Renal pelvis (tissue), 4 donors: ENCODE data around the gene OSR1. TPM values are rescaled to one million over a fixed set of nuclear protein-coding genes. Genes with fewer than 3 reads are reported as not detected.

Experiments
- DNase-seq: peaks from one replicate; pipeline ENCODE4 v3.0.0-alpha.2; 2013
- polyA plus RNA-seq, 3 donors: library from polyadenylated mRNA; unstranded; fragments of 120-200 nt; gene quantifications; one replicate each; pipeline ENCODE4 v1.2.1, GENCODE V29; 2013; ENCODE audit not compliant: insufficient read length in 3 of 3

The OSR1 gene
- polyA plus RNA-seq, 3 donors: 4.4 to 10.8 (median 9.7) TPM

- DNase-seq: peak; percentile 24
These were observed 3.0 kb upstream of the OSR1 start for GRCh38 chr2:19361325-19361990.

DNA sequence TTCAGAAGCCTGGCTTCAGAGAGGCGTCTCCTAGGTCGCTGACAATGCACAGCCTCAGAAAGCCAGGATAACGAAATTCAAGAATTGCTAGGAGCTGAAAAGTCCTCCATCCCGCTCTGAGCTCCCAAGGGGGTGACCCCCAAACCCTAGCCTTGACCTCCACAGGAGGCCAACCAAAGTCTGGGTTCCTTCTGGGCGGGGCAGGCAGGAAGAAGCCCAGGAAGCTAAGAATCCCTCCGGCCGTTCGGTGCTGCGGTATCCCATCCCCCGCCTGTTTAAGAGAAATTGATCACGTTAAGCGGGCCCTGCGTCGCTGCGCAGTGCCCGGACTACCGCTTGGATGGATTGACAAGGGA lies 2.5 kb upstream of the OSR1 start:
- DNase-seq: no peak

DNA sequence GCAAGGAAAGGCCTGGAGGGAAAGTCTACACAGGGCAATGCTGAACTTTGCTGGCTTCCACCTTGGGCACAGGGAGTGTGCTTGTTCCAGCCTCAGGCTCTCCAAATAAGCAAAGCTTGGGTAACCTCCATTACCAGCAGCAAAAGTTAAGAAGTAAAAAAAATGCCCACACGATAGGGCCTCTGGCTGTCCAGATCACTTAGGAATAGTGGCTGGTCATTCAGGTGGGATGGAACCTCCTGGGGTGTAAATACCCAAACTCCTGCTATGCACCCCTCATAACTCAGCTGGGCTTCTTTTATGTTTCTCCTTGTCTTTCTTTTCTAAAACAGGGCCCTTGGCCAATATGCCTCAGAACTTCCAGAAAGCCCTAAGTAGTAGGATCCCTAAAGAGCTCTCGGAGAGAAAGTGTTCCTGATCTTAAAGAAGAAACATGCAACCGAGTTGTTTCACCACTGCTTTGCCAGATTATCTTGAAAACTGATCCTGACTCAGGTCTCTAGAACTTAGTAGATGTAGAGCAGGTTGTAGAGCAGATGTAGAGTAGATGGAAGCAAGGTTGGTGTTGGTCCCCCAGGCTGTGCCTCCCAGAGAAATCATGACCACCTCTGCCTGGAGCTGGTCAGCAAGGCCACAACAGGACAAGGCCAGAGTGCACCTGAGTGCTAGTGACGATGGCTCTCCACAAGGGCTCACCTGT lies 2.0 kb upstream of the OSR1 start:
- DNase-seq: no peak

DNA sequence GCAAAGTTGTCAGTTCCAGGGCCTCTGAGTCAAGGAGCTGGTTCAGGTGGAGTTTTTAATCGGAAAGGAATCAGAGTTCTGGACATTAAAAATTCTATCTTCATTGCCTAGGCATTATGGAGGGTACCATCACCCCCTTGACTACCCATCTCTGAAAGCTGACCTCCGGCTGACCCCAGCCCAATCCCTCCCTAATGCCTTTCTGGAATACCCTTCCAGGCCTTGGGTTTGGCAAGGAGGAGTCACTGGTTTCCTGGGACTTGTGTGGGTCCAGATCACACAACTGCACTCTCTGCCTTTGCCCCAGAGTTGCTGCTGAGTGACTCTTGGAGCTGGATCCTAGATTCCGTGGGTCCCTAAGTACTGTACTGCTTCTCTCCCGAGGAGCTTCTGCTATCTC lies 1.0 kb upstream of the OSR1 start:
- DNase-seq: no peak

DNA sequence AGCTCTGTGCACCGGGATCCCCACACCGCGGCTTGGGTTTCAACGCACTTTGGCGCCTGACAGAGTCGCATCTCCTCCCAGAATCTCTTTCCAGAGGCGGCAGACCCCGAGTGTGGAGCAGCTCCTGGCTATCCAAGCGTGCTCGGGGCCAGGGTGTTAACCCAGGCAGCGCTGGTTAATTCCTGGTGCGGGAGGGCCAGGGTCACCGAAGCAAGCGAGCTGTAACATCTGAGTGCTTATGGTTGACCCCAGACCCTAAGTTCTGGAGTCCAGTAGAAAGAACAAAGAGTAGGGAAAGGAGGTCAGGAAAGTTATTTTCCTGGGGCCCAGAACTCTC lies 566 bp upstream of the OSR1 start:
- DNase-seq: no peak

DNA sequence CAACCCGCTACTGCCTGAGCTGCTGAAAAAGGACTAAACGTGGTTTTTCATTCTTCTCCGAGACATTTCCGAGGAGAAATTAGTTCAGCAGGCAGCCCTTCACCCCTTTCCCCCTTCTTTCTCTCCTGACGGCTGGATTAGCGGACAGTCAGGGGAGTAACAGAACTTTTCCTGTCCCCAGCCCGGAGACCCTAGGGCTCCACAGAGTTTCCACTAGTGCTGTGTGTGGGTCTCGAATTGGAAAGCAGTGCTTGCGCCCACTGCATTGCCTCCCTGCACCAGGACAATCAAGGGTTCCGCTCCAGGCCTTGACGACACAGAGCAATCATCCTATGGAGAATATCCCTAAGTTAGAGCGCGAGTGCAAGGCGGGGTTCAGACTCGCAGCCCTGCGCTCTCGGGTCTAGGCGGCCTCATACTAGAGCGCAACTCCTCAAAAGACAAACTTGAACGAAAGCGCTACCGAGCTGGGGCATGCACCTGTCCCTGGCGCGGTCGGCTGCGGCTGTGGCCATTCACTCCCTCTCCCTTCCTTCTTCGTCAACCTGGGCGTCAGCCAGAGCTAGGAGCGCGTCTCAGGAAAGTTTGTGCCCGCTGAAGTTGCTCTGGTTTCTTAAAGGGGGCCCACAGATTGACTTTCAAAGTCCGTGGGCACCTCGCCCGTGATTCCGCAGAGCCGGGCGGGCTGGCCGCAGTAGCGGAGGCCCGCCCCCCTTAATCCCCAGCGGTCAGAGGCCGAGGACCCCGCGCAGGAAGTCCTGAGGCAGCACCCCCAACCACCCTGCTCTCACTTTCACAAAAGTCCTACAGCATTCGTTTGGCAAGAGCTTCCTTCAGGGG lies 801 bp downstream of the OSR1 start:
- peak; percentile 30 for DNase-seq

- DNase-seq: peak; percentile 31
These were observed 1.6 kb downstream of the OSR1 start for GRCh38 chr2:19356545-19357401.

- no peak for DNase-seq
These were observed 2.4 kb downstream of the OSR1 start for GRCh38 chr2:19355931-19356544.

DNA sequence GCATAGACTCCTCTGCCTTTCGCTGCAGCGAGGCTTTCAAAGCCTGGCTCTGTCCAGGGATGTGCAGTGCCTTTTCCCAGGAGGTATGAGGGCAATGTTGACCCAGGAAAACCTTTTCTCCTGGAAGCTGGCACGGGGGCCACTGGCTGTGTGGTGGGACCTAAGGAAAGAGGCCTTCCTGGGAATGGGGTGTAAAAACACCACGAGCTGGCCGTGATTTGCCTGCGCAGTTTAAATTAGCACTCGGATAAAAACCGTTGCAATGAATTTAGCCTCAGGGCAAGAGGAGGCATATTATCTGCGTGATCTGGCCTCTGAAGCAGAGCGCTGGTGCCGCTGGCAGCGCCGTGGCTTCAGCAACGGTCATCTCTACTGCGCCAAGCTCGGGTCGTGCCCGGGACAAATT lies 3.0 kb downstream of the OSR1 start:
- no peak for DNase-seq

DNA sequence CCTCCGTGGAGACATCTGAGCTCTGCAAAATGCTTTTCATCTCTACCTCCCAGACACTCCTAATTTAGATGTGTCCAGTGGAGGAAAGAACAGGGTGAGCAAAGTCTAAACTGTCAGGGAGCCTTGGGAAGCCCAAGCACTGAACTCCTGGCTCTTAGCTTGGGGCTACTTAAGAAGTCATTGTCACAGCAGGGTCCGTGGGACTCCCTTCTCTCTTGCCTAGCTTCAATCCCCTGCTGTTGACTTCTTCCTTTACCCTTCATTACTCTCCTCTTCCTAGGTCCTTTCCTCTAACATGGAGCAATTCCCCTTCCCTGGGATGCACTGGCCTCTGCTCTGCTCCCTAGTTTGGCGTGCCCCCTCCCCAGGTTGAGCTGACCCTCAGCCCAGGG lies 3.4 kb downstream of the OSR1 start:
- no peak for DNase-seq

DNA sequence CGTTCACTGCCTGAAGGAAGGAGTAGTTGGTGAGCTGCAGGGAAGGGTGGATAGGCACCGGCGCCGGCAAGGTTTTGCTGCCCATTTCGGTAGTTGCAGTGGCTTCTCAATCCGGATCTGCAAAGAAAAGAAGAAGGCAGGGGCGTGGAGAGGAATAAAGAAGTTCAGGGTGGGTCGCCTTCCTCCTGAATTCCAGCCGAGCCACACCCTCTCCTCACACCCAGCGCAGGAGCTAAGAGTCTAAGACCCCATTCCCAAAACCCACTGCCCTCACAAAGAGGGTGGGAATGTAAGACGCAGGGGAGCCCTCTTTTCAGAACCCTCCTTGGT lies 4.7 kb downstream of the OSR1 start:
- no peak for DNase-seq

- no peak for DNase-seq
These were observed 5.3 kb downstream of the OSR1 start for GRCh38 chr2:19352946-19353720.

DNA sequence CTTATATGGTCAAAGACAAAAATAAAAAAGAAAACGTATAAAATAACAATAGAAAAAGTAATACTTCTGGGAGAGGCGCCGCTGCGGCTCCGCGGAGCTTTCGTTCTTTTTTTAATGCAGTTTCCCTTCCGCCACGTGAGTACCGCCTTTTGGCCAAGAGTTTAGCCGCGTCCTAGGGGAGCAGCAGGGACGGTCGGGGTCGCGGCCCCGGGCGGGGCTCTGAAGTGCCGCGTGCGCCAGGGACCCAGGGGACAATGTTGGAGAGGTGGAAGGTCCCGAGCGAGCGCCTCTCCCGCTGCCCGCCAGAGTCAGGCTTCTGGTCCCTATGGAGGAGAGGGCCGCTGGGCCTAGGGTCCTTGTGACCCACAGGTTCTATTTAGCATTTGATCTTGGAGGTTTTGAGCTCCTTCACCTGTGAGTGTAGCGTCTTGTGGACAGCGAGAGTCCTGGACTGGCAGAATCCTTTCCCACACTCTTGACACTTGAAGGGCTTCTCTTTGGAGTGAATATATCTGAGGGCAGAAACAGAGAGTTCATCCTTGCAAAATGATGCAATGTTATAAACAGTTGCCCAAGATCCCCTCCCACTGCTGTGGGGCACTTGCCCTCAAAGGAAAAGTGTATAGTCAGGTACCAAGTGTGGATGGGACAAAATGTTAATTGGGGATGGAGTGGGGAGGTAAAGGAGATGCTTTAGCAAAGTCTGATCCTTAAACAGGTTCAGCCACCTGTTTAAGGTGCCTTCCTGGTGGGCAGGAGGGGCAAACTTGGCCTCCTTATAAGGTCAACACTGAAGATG lies 6.3 kb downstream of the OSR1 start:
- DNase-seq: no peak

DNA sequence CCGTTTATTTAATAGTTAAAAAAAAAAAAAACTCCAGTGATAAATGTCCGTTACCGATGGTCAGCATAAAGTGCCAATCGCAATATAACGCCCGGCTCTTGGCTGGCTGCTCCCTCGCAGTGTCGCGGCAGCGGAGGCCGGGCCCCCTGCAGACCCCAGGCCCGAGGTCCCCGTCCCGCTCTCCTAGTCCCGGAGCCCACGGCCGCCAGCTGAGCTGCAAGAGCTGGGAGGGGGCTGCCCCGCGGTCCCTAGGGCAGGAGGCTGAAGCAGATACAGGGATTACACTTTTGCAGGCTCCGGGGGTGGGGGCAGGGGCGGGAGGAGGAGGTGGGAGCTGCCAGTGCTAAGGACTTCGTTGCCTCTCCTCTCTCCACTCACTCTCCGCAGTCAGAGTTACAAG lies 6.9 kb downstream of the OSR1 start:
- no peak for DNase-seq

- no peak for DNase-seq
These were observed 7.6 kb downstream of the OSR1 start for GRCh38 chr2:19350678-19351401.

DNA sequence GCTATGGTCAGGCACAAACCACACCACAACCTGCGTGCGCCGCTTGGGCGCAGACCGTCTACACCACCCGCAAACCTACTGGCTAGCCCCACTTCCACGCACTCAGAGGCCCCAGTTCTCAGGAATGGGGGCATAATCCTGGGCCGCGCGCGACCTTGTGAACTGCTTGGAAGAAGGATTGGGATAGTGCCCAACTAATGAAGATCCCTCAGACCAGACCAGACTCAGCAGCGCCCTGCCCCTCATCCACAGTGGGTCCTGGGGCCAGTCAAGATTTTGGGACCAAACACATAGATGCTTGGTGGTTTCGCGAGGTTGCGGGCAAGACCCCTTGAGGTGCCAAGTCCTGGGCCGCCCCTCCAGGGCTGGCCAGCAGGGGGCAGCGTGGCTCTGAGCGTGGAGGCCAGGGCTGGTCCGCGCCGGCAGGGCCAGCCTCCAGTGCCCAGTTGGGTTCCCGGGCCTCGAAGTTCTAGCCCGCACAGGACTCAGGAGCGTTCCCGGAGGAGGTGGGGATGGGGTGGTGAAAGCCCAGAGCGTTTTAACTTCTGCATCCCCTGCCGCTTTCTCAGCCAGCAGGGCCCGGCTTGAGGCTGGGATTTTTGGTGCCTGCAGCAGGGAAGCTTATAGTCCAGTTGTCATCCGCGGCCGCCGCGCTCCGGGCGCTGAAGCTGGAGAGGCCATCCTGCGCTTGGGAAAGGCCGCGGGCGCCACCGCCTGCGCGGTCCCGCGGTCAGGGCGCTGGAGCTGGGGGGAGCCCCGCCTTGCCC lies 8.3 kb downstream of the OSR1 start:
- DNase-seq: no peak

DNA sequence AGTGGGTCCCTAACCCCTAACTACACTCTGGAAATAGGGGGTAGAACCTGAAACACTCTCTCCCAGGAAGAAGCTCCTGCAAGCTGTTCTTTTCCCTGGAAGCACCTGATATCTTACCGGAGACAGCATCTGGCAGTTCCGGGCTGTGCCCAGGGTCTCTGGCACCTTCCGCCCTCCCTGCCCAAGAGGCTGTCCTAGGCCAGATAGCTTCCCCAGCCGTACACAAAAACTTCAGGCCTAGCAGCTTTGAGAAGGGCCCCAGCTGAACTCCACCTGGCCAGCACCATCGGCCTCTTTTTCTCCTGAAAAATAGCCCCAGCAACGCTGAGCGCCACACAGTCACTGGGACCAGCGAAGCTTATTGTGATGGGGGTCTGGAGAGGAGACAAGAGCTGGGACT lies 9.7 kb downstream of the OSR1 start:
- DNase-seq: no peak
